Neural progenitor cell (in vitro differentiated cells): ENCODE results near the gene PTCD2.

ENCODE experiments used
- EZH2 ChIP-seq: fragments of 200-600 bp; sonication (generic); IDR thresholded peaks from 2 replicates; pipeline ENCODE4 v1.6.1; 2017; ENCODE audit warnings: antibody characterized with exemption, mild to moderate bottlenecking, moderate library complexity
- TF ChIP-seq, protein P1 (sequence below): fragments of 200-600 bp; sonication (generic); IDR thresholded peaks from 2 replicates; pipeline ENCODE4 v1.5.1; 2017; ENCODE audit warnings: antibody characterized with exemption, mild to moderate bottlenecking

DNA sequence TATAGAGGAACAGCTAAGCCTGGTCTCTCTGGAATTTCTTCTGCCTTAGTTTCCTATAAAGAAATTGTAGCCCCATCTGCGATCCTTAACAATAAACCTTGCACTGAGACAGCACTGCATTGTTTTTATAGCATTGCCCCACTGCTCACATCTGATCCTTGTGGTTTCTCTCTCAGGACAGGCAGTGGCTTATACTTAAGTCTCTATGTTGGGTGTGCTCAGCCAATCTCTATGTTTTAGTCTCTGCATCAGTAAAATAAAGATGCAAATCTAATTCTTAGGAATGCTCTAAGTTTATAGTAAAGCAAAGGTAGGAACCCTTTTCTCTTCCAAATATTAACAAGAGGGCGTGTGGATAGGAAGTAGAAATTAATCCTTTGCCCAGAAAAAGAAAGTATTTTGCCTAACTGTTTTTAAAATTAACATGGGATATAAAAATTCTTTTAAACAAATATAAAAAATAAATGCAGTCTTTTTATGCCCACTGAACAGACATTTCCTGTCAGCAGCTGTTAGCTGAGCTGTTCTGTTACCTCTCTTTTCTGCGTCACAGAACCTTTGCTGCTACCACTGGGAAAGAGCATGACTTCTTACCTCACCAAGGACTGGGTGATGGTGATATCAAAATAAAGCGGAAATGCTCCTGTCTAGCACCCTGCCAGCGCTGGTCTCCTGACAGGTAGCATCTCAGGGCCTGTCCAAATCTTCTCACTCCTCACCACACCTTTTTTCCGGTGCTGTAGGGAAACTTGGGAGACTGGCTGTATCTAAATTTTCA is 29.6 kb upstream of the PTCD2 start:
- TF ChIP-seq, protein P1, sequence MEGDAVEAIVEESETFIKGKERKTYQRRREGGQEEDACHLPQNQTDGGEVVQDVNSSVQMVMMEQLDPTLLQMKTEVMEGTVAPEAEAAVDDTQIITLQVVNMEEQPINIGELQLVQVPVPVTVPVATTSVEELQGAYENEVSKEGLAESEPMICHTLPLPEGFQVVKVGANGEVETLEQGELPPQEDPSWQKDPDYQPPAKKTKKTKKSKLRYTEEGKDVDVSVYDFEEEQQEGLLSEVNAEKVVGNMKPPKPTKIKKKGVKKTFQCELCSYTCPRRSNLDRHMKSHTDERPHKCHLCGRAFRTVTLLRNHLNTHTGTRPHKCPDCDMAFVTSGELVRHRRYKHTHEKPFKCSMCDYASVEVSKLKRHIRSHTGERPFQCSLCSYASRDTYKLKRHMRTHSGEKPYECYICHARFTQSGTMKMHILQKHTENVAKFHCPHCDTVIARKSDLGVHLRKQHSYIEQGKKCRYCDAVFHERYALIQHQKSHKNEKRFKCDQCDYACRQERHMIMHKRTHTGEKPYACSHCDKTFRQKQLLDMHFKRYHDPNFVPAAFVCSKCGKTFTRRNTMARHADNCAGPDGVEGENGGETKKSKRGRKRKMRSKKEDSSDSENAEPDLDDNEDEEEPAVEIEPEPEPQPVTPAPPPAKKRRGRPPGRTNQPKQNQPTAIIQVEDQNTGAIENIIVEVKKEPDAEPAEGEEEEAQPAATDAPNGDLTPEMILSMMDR = no peak
- TF ChIP-seq EZH2 = no peak
